Stimulated activated CD4-positive, alpha-beta T cell treated with anti-CD3 and anti-CD28 coated beads, Interleukin-1b, Interleukin-23, amount 100 ng/mL, for 1 hour (primary cell): ENCODE results near the gene DCAF6.
"Not testable (repeated sequence)": the region's sequence is repeated elsewhere in the genome, so short reads cannot be mapped to it uniquely, and the experiment has no call there.

Experiments
- DNase-seq, 2 donors: peaks; one replicate each; pipeline ENCODE4 v3.0.0-alpha.2; 2020; ENCODE audit warnings: low read depth in 2 of 2

The DCAF6 gene

GRCh38 chr1:167936068-167936929 lies at the start of gene DCAF6:
Gene DCAF6, plus strand, starts transcription at chr1:167936683. Its CDS starts 229 bp downstream, at chr1:167936912.
- DNase-seq = peak; percentile 89 to 91

GRCh38 chr1:167887187-167887586 lies 49.3 kb upstream of the DCAF6 start:
- DNase-seq = not testable (repeated sequence)

- no peak for DNase-seq
Measured at GRCh38 chr1:167890400-167890799, 46.1 kb upstream of the DCAF6 start.

- DNase-seq = no peak
Measured at GRCh38 chr1:167893798-167894197, 42.7 kb upstream of the DCAF6 start.

- no peak for DNase-seq
Measured at GRCh38 chr1:167898578-167899222, 37.8 kb upstream of the DCAF6 start.

GRCh38 chr1:167899253-167899681 lies 37.2 kb upstream of the DCAF6 start:
- DNase-seq = no peak

GRCh38 chr1:167900907-167901306 lies 35.6 kb upstream of the DCAF6 start:
- DNase-seq = no peak

GRCh38 chr1:167904652-167905130 lies 31.8 kb upstream of the DCAF6 start:
- no peak for DNase-seq

GRCh38 chr1:167905182-167905581 lies 31.3 kb upstream of the DCAF6 start:
- no peak for DNase-seq

- DNase-seq = no peak
Measured at GRCh38 chr1:167905671-167906070, 30.8 kb upstream of the DCAF6 start.

GRCh38 chr1:167909691-167910180 lies 26.7 kb upstream of the DCAF6 start:
- no peak for DNase-seq

GRCh38 chr1:167910530-167910929 lies 26.0 kb upstream of the DCAF6 start:
- no peak for DNase-seq

GRCh38 chr1:167911413-167911812 lies 25.1 kb upstream of the DCAF6 start:
- no peak for DNase-seq

- no peak for DNase-seq
Measured at GRCh38 chr1:167912294-167912693, 24.2 kb upstream of the DCAF6 start.

- no peak for DNase-seq
Measured at GRCh38 chr1:167913895-167914496, 22.5 kb upstream of the DCAF6 start, which contains the start of gene ADCY10. Gene ADCY10, minus strand, starts transcription at chr1:167914134. Its CDS starts 8,994 bp downstream, at chr1:167905140.

- DNase-seq = no peak
Measured at GRCh38 chr1:167915569-167915968, 20.9 kb upstream of the DCAF6 start.

GRCh38 chr1:167916766-167917511 lies 19.5 kb upstream of the DCAF6 start:
- no peak for DNase-seq

- no peak for DNase-seq
Measured at GRCh38 chr1:167922023-167922422, 14.5 kb upstream of the DCAF6 start.

GRCh38 chr1:167922611-167923074 lies 13.8 kb upstream of the DCAF6 start:
- no peak for DNase-seq

GRCh38 chr1:167923324-167924056 lies 13.0 kb upstream of the DCAF6 start:
- DNase-seq = no peak

GRCh38 chr1:167924102-167924501 lies 12.4 kb upstream of the DCAF6 start:
- DNase-seq = no peak
